ENCODE data around the gene ACER3. TPM values are rescaled to one million over a fixed set of nuclear protein-coding genes. Genes with fewer than 3 reads are reported as not detected.

ACER3 gene
- total RNA-seq, 1 donor from 2014 or later, result 17.3 TPM

DNA sequence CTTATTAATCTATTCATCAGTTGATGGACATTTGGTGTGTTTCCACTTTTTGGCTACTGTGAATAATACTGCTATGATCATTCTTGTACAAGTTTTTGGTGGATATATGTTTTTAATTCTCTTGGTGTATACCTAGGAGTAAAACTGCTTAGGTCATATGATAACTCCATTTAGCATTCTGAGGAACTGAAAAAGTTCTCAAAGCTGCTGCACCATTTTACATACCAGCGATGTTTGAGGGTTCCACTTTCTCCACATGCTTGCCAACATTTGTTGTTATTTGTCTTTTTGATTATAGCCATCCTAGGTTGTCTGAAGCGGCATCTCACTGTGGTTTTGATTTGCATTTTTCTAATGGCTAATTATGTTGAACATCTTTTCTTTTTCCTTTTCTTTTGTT, 4.1 kb upstream of the ACER3 start:
- H3K4me1 ChIP-seq (ENCODE audit: insufficient read depth, low read length), result peaks cover 7% of the 10 kb centered on the region

DNA sequence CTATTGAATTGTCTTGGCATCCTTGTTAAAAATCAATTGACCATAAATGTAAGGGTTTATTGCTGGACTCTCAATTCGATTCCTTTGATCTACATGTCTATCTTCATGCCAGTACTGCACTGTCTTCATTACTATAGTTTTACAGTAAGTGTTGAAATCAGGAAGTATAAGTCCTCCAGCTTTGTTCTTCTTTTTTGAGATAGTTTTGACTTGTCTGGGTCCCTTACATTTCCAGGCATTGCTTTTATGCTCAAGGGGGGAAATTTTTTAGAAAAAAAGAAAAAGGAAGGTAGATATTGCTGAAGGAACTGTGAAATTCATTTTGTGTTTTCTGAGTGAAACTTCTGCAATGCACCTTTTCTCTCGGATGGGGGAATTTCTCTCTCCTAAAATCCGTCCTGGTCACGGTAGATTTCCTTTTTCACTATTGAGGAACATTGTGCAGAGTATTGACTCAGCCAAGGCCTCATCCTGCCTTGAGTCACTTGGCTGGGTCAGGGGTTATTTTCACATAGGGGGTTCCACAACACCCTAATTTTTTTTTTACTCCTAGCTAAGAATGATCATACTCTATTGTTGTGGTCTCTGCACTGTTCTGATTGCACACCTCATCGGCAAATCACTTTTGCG, 2.8 kb upstream of the ACER3 start:
- H3K27me3 ChIP-seq (ENCODE audit: insufficient read depth, low read length), result no peaks in the 10 kb centered on the region
- no peaks in the 10 kb centered on the region for H3K36me3 ChIP-seq (ENCODE audit: insufficient read depth, low read length)
- TF ChIP-seq, protein P1, sequence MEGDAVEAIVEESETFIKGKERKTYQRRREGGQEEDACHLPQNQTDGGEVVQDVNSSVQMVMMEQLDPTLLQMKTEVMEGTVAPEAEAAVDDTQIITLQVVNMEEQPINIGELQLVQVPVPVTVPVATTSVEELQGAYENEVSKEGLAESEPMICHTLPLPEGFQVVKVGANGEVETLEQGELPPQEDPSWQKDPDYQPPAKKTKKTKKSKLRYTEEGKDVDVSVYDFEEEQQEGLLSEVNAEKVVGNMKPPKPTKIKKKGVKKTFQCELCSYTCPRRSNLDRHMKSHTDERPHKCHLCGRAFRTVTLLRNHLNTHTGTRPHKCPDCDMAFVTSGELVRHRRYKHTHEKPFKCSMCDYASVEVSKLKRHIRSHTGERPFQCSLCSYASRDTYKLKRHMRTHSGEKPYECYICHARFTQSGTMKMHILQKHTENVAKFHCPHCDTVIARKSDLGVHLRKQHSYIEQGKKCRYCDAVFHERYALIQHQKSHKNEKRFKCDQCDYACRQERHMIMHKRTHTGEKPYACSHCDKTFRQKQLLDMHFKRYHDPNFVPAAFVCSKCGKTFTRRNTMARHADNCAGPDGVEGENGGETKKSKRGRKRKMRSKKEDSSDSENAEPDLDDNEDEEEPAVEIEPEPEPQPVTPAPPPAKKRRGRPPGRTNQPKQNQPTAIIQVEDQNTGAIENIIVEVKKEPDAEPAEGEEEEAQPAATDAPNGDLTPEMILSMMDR (IDR thresholded peaks at IDR 0.05; ENCODE audit: insufficient read depth, low read depth, low read length), result no peak
- no peak for TF ChIP-seq EZH2 (IDR thresholded peaks at IDR 0.05; ENCODE audit: insufficient read depth, low read length)
- DNase-seq (ENCODE audit: low read depth) (no peak), FAIRE-seq (no peak)
- H3K27ac Mint-ChIP-seq (ENCODE audit: unreplicated experiment), result no peak overlapping the region
- no peaks in the 10 kb centered on the region for H3K27me3 Mint-ChIP-seq (ENCODE audit: low read depth, unreplicated experiment)
- no peak overlapping the region for H3K4me3 ChIP-seq (ENCODE audit: insufficient read depth, low read depth, low read length)
- H3K4me2 ChIP-seq (ENCODE audit: low read length), result no peak overlapping the region
- H3K9me3 ChIP-seq (ENCODE audit: insufficient read depth, low read depth, low read length), result no peaks in the 10 kb centered on the region
- H3K4me1 ChIP-seq (ENCODE audit: insufficient read depth, low read length), result peaks cover 12% of the 10 kb centered on the region
- no peak overlapping the region for H3K4me3 Mint-ChIP-seq (ENCODE audit: unreplicated experiment)
- peaks cover 7% of the 10 kb centered on the region for H3K4me1 Mint-ChIP-seq (ENCODE audit: low read depth, unreplicated experiment)
- no peaks in the 10 kb centered on the region for H3K9me3 Mint-ChIP-seq (ENCODE audit: unreplicated experiment)
- no peak overlapping the region for H2AFZ ChIP-seq (ENCODE audit: low read depth, low read length)
- H3K9ac ChIP-seq (ENCODE audit: low read length), result no peak overlapping the region
- peaks cover 7% of the 10 kb centered on the region for H4K20me1 ChIP-seq (ENCODE audit: insufficient read depth, low read length)
- H3K36me3 Mint-ChIP-seq (ENCODE audit: low read depth, unreplicated experiment), result no peaks in the 10 kb centered on the region
- no peak overlapping the region for H3K27ac ChIP-seq (ENCODE audit: low read depth, low read length)
- peaks cover 17% of the 10 kb centered on the region for H3K79me2 ChIP-seq (ENCODE audit: insufficient read depth, low read length)

More for the DNA sequence above, 4.1 kb upstream of the ACER3 start:
- no peaks in the 10 kb centered on the region for H3K36me3 Mint-ChIP-seq (ENCODE audit: low read depth, unreplicated experiment)
- H3K4me1 Mint-ChIP-seq (ENCODE audit: low read depth, unreplicated experiment), result peaks cover 3% of the 10 kb centered on the region
- peaks cover 3% of the 10 kb centered on the region for H3K79me2 ChIP-seq (ENCODE audit: insufficient read depth, low read length)
- no peak for TF ChIP-seq EZH2 (IDR thresholded peaks at IDR 0.05; ENCODE audit: insufficient read depth, low read length)
- TF ChIP-seq, protein P1 (IDR thresholded peaks at IDR 0.05; ENCODE audit: insufficient read depth, low read depth, low read length), result no peak
- H3K27me3 ChIP-seq (ENCODE audit: insufficient read depth, low read length), result no peaks in the 10 kb centered on the region
- H3K27ac ChIP-seq (ENCODE audit: low read depth, low read length), result no peak overlapping the region
- peaks cover 2% of the 10 kb centered on the region for H4K20me1 ChIP-seq (ENCODE audit: insufficient read depth, low read length)
- H3K4me2 ChIP-seq (ENCODE audit: low read length), result no peak overlapping the region
- H3K4me3 Mint-ChIP-seq (ENCODE audit: unreplicated experiment), result no peak overlapping the region
- H3K9me3 ChIP-seq (ENCODE audit: insufficient read depth, low read depth, low read length), result no peaks in the 10 kb centered on the region
- no peak overlapping the region for H3K27ac Mint-ChIP-seq (ENCODE audit: unreplicated experiment)
- no peaks in the 10 kb centered on the region for H3K9me3 Mint-ChIP-seq (ENCODE audit: unreplicated experiment)
- no peak overlapping the region for H2AFZ ChIP-seq (ENCODE audit: low read depth, low read length)
- H3K4me3 ChIP-seq (ENCODE audit: insufficient read depth, low read depth, low read length), result no peak overlapping the region
- no peak for DNase-seq (ENCODE audit: low read depth)
- H3K36me3 ChIP-seq (ENCODE audit: insufficient read depth, low read length), result no peaks in the 10 kb centered on the region
- FAIRE-seq, result no peak
- H3K9ac ChIP-seq (ENCODE audit: low read length), result no peak overlapping the region
- no peaks in the 10 kb centered on the region for H3K27me3 Mint-ChIP-seq (ENCODE audit: low read depth, unreplicated experiment)

DNA sequence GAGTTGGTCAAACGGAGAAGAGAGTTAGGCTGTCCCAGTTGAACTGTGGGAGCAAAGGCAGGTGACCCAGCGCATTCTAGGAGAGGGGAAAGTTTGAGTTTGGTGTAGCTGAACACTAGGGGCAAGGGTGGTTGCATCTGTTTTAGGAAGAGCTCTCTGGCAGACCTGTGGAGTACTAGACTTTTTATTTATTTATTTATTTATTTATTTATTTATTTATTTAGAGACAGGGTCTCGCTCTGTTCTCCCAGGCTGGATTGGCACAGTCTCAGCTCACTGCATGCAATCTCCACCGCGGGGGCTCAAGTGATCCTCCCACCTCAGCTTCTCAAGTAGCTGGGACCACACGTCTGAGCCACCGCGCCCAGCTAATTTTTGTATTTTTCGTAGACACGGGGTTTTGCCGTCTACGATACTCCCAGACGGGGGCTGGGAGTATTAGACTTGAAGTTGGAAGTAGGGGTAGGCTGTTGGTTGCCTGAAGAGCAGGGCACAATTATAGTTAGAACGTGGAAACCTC, 950 bp upstream of the ACER3 start:
- H3K36me3 Mint-ChIP-seq (ENCODE audit: low read depth, unreplicated experiment), result no peaks in the 10 kb centered on the region
- Histone ChIP-seq H3K9me3 (ENCODE audit: insufficient read depth, low read depth, low read length) (no peaks in the 10 kb centered on the region), H3K27ac (ENCODE audit: low read depth, low read length) (no peak overlapping the region), H3K27me3 (ENCODE audit: insufficient read depth, low read length) (no peaks in the 10 kb centered on the region), H3K4me3 (ENCODE audit: insufficient read depth, low read depth, low read length) (peak overlapping the region; percentile 88), H3K4me2 (ENCODE audit: low read length) (no peak overlapping the region), H3K4me1 (ENCODE audit: insufficient read depth, low read length) (peaks cover 12% of the 10 kb centered on the region), H3K36me3 (ENCODE audit: insufficient read depth, low read length) (no peaks in the 10 kb centered on the region), H4K20me1 (ENCODE audit: insufficient read depth, low read length) (peaks cover 7% of the 10 kb centered on the region), H3K79me2 (ENCODE audit: insufficient read depth, low read length) (peaks cover 21% of the 10 kb centered on the region), H2AFZ (ENCODE audit: low read depth, low read length) (peak overlapping the region; percentile 92), H3K9ac (ENCODE audit: low read length) (no peak overlapping the region)
- DNase-seq (ENCODE audit: low read depth), result no peak
- TF ChIP-seq EZH2 (IDR thresholded peaks at IDR 0.05; ENCODE audit: insufficient read depth, low read length), result no peak
- TF ChIP-seq, protein P1 (IDR thresholded peaks at IDR 0.05; ENCODE audit: insufficient read depth, low read depth, low read length), result no peak
- no peak overlapping the region for H3K27ac Mint-ChIP-seq (ENCODE audit: unreplicated experiment)
- peak overlapping the region; percentile 71 for H3K4me3 Mint-ChIP-seq (ENCODE audit: unreplicated experiment)
- H3K4me1 Mint-ChIP-seq (ENCODE audit: low read depth, unreplicated experiment), result peaks cover 7% of the 10 kb centered on the region
- no peak for FAIRE-seq
- no peaks in the 10 kb centered on the region for H3K9me3 Mint-ChIP-seq (ENCODE audit: unreplicated experiment)
- no peaks in the 10 kb centered on the region for H3K27me3 Mint-ChIP-seq (ENCODE audit: low read depth, unreplicated experiment)

All from astrocyte (in vitro differentiated cells and primary cell).